ENCODE data around the gene HUNK. TPM values are rescaled to one million over a fixed set of nuclear protein-coding genes. Genes with fewer than 3 reads are reported as not detected.
"Not testable (repeated sequence)": the region's sequence is repeated elsewhere in the genome, so short reads cannot be mapped to it uniquely, and the experiment has no call there.

The HUNK gene
- total RNA-seq, 1 donor from 2014 or later = 44.0 TPM

DNA sequence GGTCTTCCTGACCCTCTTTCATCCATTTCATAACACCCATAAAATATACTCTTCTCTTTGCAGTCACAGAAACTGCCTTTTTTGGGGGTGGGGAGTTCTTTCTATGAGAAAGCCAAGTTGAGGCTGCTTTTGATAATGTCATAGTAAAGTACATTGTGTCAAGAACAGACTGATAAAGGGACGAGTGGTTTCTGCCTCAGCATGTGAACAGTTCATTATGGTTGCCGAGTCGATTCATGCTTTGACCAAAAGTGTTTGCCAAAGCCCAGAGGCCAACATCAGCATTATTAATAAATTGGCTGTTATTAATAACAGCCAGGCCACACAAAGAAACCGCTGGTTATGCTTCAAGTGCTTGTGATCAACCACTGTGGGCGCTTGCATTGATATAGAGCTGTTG is 162.0 kb downstream of the HUNK start:
- Mint-ChIP-seq H3K9me3 (peaks cover 7% of the 10 kb centered on the region), H3K27me3 (peaks cover 6% of the 10 kb centered on the region), H3K27ac (no peak overlapping the region), H3K36me3 (no peaks in the 10 kb centered on the region), H3K4me1 (ENCODE audit: unreplicated experiment) (no peaks in the 10 kb centered on the region), H3K4me3 (no peak overlapping the region)
- no peak for DNase-seq (ENCODE audit: extremely low spot score, unreplicated experiment)
- TF ChIP-seq, protein P1, sequence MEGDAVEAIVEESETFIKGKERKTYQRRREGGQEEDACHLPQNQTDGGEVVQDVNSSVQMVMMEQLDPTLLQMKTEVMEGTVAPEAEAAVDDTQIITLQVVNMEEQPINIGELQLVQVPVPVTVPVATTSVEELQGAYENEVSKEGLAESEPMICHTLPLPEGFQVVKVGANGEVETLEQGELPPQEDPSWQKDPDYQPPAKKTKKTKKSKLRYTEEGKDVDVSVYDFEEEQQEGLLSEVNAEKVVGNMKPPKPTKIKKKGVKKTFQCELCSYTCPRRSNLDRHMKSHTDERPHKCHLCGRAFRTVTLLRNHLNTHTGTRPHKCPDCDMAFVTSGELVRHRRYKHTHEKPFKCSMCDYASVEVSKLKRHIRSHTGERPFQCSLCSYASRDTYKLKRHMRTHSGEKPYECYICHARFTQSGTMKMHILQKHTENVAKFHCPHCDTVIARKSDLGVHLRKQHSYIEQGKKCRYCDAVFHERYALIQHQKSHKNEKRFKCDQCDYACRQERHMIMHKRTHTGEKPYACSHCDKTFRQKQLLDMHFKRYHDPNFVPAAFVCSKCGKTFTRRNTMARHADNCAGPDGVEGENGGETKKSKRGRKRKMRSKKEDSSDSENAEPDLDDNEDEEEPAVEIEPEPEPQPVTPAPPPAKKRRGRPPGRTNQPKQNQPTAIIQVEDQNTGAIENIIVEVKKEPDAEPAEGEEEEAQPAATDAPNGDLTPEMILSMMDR (conservative IDR thresholded peaks at IDR 0.05) = no peak

DNA sequence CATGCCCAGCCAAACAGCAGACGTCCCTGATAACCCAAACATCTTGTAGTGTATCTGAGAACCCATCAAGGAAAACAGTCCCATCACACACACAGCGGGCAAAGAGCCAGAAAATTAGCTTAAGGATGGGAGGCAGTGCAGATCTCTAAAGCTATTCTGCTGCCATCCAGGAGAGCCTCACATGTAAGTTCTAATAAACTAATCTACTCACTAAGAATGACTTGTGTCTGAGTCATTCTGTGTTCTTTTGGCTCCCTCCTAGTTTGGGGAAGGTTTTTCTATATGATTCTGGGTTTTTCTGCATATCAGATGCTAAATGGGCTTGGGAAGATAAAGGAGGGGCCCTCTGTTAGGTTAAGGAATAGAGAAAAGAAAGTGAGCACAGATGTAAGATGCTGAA is 162.8 kb downstream of the HUNK start:
- TF ChIP-seq, protein P1 (conservative IDR thresholded peaks at IDR 0.05) = no peak
- DNase-seq (ENCODE audit: extremely low spot score, unreplicated experiment) = no peak
- H3K27me3 Mint-ChIP-seq = peaks cover 6% of the 10 kb centered on the region
- no peaks in the 10 kb centered on the region for H3K9me3 Mint-ChIP-seq
- no peak overlapping the region for H3K4me3 Mint-ChIP-seq
- no peaks in the 10 kb centered on the region for H3K4me1 Mint-ChIP-seq (ENCODE audit: unreplicated experiment)
- H3K27ac Mint-ChIP-seq = no peak overlapping the region
- H3K36me3 Mint-ChIP-seq = no peaks in the 10 kb centered on the region

DNA sequence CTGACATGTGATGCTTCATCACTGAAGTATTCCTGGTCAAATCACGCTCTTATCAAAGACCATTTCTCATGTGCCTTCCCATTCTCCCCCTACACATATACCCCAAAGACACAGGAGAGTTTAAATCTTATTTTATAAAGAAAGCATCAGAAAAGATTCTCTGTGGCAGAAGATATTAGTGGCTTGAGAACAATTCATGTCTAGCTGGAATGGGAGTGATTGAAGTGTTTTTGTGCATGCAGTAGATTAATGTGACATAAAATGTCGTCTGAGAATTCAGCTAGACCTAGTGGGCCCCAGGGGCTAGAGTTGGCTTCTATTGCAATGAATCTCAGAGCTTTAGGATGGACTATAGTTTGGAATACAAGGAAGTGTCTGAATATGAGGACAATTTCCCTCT is 163.9 kb downstream of the HUNK start:
- Mint-ChIP-seq H3K27ac (no peak overlapping the region), H3K9me3 (no peaks in the 10 kb centered on the region), H3K27me3 (peaks cover 6% of the 10 kb centered on the region), H3K36me3 (no peaks in the 10 kb centered on the region), H3K4me3 (no peak overlapping the region), H3K4me1 (ENCODE audit: unreplicated experiment) (no peaks in the 10 kb centered on the region)
- TF ChIP-seq, protein P1 (conservative IDR thresholded peaks at IDR 0.05) = no peak
- DNase-seq (ENCODE audit: extremely low spot score, unreplicated experiment) = no peak

DNA sequence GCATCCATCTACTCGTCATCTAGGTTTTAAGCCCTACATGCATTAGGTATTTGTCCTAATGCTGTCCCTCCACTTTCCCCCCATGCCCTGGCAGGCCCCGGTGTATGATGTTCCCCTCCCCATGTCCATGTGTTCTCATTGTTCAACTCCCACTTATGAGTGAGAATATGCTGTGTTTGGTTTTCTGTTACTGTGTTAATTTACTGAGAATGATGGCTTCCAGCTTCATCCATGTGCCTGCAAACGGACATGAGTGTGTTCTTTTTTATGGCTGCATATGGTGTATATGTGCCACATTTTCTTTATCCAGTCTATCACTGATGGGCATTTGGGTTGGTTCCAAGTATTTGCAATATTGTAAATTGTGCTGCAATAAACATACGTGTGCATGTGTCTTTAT is 165.9 kb downstream of the HUNK start:
- H3K27ac Mint-ChIP-seq; H3K4me1 Mint-ChIP-seq (ENCODE audit: unreplicated experiment): not testable (repeated sequence)

GRCh38 chr21:32043458-32043857 is 170.6 kb downstream of the HUNK start:
- no peaks in the 10 kb centered on the region for H3K9me3 Mint-ChIP-seq
- no peak for DNase-seq (ENCODE audit: extremely low spot score, unreplicated experiment)
- TF ChIP-seq, protein P1 (conservative IDR thresholded peaks at IDR 0.05) = no peak
- peaks cover 3% of the 10 kb centered on the region for H3K27me3 Mint-ChIP-seq
- H3K4me1 Mint-ChIP-seq (ENCODE audit: unreplicated experiment) = peaks cover 19% of the 10 kb centered on the region
- H3K4me3 Mint-ChIP-seq = no peak overlapping the region
- H3K27ac Mint-ChIP-seq = no peak overlapping the region
- H3K36me3 Mint-ChIP-seq = no peaks in the 10 kb centered on the region

More for the DNA sequence above, 165.9 kb downstream of the HUNK start:
- H3K4me3 Mint-ChIP-seq; H3K27me3 Mint-ChIP-seq; DNase-seq (ENCODE audit: extremely low spot score, unreplicated experiment); H3K36me3 Mint-ChIP-seq; H3K9me3 Mint-ChIP-seq: not testable (repeated sequence)

DNA sequence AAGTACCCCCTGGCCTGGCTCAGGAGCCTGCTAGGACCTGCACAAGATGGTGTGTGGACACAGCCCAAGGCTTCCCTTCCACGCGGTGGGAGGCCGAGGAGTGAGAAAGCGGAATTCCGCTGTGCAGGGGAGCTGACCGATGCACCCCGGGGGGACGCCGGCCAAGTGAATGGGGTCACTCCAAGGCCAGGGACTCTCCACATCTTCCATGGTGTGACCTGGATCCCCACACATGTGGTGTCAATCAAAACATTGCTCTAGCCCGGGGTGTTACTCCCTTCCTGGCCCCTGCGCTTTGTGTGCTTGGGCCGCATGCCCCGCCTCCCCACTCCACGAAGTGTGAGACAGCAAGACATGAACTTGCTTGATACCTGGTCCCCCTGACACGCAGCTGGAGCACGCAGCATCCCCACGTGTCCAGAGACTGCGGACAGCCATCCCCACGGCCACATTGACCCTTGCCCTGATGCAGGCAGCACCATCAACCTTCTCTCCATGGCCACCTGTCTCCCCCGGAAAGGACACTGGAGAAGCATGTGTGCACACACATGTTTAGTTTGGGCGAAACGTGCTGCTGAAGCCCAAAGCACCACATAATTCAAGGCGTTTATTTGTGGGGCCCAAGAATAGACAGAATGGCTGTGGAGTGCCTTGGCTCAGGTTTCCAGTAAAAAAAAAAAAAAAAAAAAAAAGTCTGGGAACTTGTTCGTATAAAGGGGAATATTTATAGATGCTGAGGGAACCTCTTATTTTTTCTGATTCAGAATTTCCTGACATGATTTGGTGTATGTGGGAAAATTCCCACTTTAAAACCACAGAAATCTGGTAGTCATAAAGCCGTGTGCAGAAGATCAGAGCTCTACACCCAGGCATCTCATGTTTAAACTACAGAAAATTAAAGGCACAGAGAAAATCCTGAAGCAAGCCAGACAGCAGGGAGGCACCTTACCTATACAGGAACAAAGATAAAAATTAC is 171.7 kb downstream of the HUNK start:
- no peak for DNase-seq (ENCODE audit: extremely low spot score, unreplicated experiment)
- peaks cover 19% of the 10 kb centered on the region for H3K4me1 Mint-ChIP-seq (ENCODE audit: unreplicated experiment)
- TF ChIP-seq, protein P1 (conservative IDR thresholded peaks at IDR 0.05) = no peak
- no peaks in the 10 kb centered on the region for H3K27me3 Mint-ChIP-seq
- H3K9me3 Mint-ChIP-seq = no peaks in the 10 kb centered on the region
- H3K4me3 Mint-ChIP-seq = no peak overlapping the region
- H3K36me3 Mint-ChIP-seq = no peaks in the 10 kb centered on the region
- H3K27ac Mint-ChIP-seq = peak overlapping the region; percentile 9
